Cardiac muscle cell (in vitro differentiated cells and primary cell): ENCODE data around the gene PRPH. TPM values are rescaled to one million over a fixed set of nuclear protein-coding genes. Genes with fewer than 3 reads are reported as not detected.

Experiments
- DNase-seq, 2 donors: peaks; one replicate each; pipeline versions ENCODE4 v3.0.0 to v3.0.0-alpha.2; 2010 to 2017; ENCODE audit warnings: low read depth in 1 of 2, low spot score in 1 of 2
- H3K27ac ChIP-seq: fragments of 200-600 bp; sonication (generic); 2 replicates; pipeline ENCODE4 v1.5.1; 2016
- H3K27me3 ChIP-seq: fragments of 200-600 bp; sonication (generic); 2 replicates; pipeline ENCODE4 v1.6.0; 2016; ENCODE audit warnings: control low read depth
- H3K36me3 ChIP-seq: fragments of 200-600 bp; sonication (generic); 2 replicates; pipeline ENCODE4 v1.5.1; 2016; ENCODE audit warnings: control low read depth
- H3K4me1 ChIP-seq: fragments of 200-600 bp; sonication (generic); 2 replicates; pipeline ENCODE4 v1.8.1; 2017; ENCODE audit warnings: low read depth, mild to moderate bottlenecking, mixed run types
- H3K4me3 ChIP-seq: fragments of 200-600 bp; sonication (generic); 2 replicates; pipeline ENCODE4 v1.5.1; 2016; ENCODE audit warnings: mild to moderate bottlenecking
- H3K9me3 ChIP-seq: fragments of 200-600 bp; sonication (generic); 2 replicates; pipeline ENCODE4 v1.5.1; 2017; ENCODE audit warnings: low read depth, mild to moderate bottlenecking, control low read depth
- CTCF ChIP-seq: IDR thresholded peaks from 2 replicates; pipeline ENCODE4 v1.5.1; 2012; ENCODE audit warnings: low read depth, mild to moderate bottlenecking, low read length
- polyA plus RNA-seq: library from polyadenylated mRNA; unstranded; fragments of >200 nt; fragmentation: Nextera tagmentation; extraction: Ambion mirVana; gene quantifications from 2 replicates; pipeline ENCODE4 v1.2.1, GENCODE V29; 2016
- total RNA-seq: library from RNA; depleted of rRNA; stranded (reverse); fragments of >200 nt; gene quantifications from 2 replicates; pipeline ENCODE4 v1.2.3, GENCODE V29; 2016

The PRPH gene
- total and polyA plus RNA-seq, 2 experiments from 2014 or later: 1.1 to 4.0 TPM

GRCh38 chr12:49259452-49259851, 35.5 kb upstream of the PRPH start:
- DNase-seq: no peak
- Histone ChIP-seq H3K9me3 (no peaks in the 10 kb centered on the region), H3K36me3 (no peaks in the 10 kb centered on the region), H3K27me3 (no peaks in the 10 kb centered on the region), H3K4me1 (no peaks in the 10 kb centered on the region), H3K27ac (no peak overlapping the region), H3K4me3 (no peak overlapping the region)
- TF ChIP-seq CTCF: no peak

- H3K9me3 ChIP-seq: no peaks in the 10 kb centered on the region
- no peaks in the 10 kb centered on the region for H3K27me3 ChIP-seq
- no peak for TF ChIP-seq CTCF
- DNase-seq: peak in 1 of 2 donors; percentile 82
- no peak overlapping the region for H3K4me3 ChIP-seq
- H3K36me3 ChIP-seq: no peaks in the 10 kb centered on the region
- no peaks in the 10 kb centered on the region for H3K4me1 ChIP-seq
- no peak overlapping the region for H3K27ac ChIP-seq
These were observed 34.8 kb upstream of the PRPH start for GRCh38 chr12:49260166-49260565.

GRCh38 chr12:49260571-49261363, 34.2 kb upstream of the PRPH start:
- no peak overlapping the region for H3K27ac ChIP-seq
- DNase-seq: peak in 1 of 2 donors; percentile 47
- H3K4me3 ChIP-seq: no peak overlapping the region
- no peak for TF ChIP-seq CTCF
- no peaks in the 10 kb centered on the region for H3K36me3 ChIP-seq
- no peaks in the 10 kb centered on the region for H3K27me3 ChIP-seq
- no peaks in the 10 kb centered on the region for H3K9me3 ChIP-seq
- H3K4me1 ChIP-seq: no peaks in the 10 kb centered on the region

- H3K27me3 ChIP-seq: no peaks in the 10 kb centered on the region
- no peaks in the 10 kb centered on the region for H3K36me3 ChIP-seq
- TF ChIP-seq CTCF: no peak
- H3K4me1 ChIP-seq: no peaks in the 10 kb centered on the region
- H3K9me3 ChIP-seq: no peaks in the 10 kb centered on the region
- no peak overlapping the region for H3K4me3 ChIP-seq
- no peak overlapping the region for H3K27ac ChIP-seq
- DNase-seq: no peak
These were observed 33.2 kb upstream of the PRPH start for GRCh38 chr12:49261721-49262120.

- H3K27me3 ChIP-seq: no peaks in the 10 kb centered on the region
- no peak for DNase-seq
These were observed 31.6 kb upstream of the PRPH start for GRCh38 chr12:49263400-49263763.

More at GRCh38 chr12:49263400-49263763, 31.6 kb upstream of the PRPH start:
- H3K4me3 ChIP-seq: no peak overlapping the region
- no peak overlapping the region for H3K27ac ChIP-seq
- H3K4me1 ChIP-seq: no peaks in the 10 kb centered on the region
- H3K36me3 ChIP-seq: no peaks in the 10 kb centered on the region
- no peak for TF ChIP-seq CTCF
- no peaks in the 10 kb centered on the region for H3K9me3 ChIP-seq
